ENCODE measurements around the gene PPP2R5D.

GRCh38 chr6:42984001-42984923, at the start of gene PPP2R5D:
- TF ChIP-seq CTCF (IDR thresholded peaks at IDR 0.05; ENCODE audit: poor library complexity) (no peak), EZH2phosphoT487 (IDR thresholded peaks at IDR 0.05; ENCODE audit: low read depth, severe bottlenecking, unreplicated experiment) (no peak)
